ENCODE measurements around the gene UPP1.
"Not testable (repeated sequence)": the region's sequence is repeated elsewhere in the genome, so short reads cannot be mapped to it uniquely, and the experiment has no call there.

Gene UPP1

GRCh38 chr7:48112401-48113165 lies 23.5 kb downstream of the UPP1 start:
- no peak for FAIRE-seq

DNA sequence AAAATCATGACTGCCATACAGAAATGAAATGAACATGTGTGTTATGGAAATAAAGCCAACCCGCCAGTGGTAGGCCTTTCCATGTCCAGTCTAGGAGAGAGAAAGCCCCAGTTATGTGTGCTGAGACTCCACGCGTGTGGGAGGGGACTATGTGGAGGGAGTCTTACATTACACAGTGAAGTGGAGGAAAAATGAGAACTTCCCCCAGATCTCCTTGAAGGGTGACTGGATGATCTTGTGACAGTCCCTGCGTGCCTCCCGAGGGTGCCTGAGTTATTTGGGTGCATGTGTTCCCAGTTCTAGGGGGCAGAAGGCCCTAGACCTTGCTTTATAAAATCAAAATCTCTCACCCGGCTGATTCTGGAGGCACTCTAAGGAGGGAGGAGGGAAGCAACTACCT lies 24.2 kb downstream of the UPP1 start:
- FAIRE-seq = no peak

DNA sequence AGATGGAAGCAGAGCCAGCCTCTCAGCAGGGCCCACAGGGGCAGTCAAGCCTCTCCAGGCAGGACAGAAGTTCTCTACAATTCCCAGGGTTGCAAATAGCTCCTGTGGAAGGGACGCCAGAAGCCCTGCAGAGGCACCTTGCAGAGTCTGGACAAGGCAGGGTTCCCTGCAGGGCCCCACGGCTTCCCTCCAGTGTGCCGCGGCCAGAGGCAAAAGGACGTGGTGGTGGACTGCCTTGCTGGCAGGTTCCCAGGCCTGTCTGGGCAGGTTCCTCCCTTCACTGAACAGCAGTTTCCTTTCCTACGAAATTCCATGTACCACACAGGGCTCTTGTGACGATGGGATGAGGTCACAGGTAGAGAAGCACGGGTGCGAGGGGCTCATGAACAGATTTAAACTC lies 25.1 kb downstream of the UPP1 start:
- no peak for FAIRE-seq

DNA sequence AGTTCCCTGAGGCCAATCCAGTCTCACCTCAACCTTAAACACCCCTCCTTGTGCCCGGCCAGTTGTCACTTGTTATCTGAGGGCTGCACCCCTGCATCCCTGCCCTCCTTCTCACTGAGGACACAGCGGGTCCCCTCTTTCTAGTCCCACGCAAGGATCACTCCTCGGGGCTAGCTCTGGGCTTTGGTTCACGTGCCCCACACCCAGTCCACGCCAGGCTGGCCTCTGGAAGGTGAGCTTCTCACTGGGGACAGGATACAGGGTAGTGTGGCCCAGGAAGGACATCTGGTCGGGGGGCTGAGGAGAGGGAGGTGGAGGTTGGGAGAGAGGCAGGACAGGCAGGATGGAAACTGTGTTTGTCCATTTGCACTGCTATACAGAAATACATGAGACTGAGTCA lies 25.5 kb downstream of the UPP1 start:
- FAIRE-seq = no peak

GRCh38 chr7:48116043-48116442 lies 27.0 kb downstream of the UPP1 start:
- FAIRE-seq = no peak

DNA sequence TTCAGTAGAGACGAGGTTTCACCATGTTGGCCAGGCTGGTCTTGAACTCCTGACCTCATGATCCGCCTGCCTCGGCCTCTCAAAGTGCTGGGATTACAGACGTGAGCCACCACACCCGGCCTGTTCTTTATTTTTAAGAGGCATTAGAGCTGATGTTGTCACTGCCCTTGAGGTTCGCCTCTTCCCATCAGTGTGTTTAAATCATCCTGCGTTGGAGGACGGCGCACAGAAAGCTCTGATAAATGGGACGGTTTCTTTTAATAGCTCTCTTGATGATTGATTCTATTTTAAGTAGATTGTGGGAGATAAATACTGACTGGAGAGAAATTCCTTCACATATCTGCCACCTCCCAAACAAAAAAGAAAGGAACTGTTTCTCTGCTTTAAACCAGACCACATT lies 29.0 kb downstream of the UPP1 start:
- no peak for FAIRE-seq

DNA sequence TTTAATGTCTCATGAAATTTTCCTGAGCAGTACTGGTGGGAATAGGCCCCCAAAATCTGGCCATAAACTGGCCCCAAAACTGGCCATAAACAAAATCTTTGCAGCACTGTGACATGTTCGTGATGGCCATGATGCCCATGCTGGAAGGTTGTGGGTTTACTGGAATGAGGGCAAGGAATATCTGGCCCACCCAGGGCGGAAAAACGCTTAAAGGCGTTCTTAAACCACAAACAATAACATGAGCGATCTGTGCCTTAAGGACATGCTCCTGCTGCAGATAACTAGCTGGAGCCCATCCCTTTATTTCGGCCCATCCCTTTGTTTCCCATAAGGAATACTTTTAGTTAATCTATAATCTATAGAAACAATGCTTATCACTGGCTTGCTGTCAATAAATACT lies 31.5 kb downstream of the UPP1 start:
- not testable (repeated sequence) for FAIRE-seq

GRCh38 chr7:48126037-48126436 lies 37.0 kb downstream of the UPP1 start:
- FAIRE-seq = no peak

DNA sequence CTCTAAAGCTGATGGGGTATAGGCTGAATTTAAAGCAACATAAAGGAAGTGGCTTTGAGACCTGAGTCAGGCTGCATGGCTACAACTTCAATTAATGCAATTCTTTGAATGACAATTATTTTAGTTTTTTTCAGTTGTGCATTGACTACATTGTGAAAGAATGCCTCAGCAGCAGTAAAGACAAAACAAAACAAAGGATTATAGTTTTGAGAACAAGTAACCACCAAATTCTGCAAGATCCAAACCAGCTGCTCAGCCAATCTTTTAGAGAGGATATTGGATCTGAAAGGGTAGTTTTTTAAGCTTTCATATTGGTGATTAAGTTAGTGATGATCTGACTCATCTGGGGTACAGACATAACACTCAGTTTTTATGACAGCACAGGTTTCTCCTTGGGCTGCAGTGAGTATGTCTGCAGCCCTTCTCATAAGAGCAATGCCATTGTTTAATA lies 41.6 kb downstream of the UPP1 start:
- no peak for FAIRE-seq

- no peak for FAIRE-seq
These were observed 43.7 kb downstream of the UPP1 start for GRCh38 chr7:48132792-48133191.

GRCh38 chr7:48139459-48139858 lies 50.4 kb downstream of the UPP1 start:
- FAIRE-seq = no peak

- FAIRE-seq = no peak
These were observed 51.1 kb downstream of the UPP1 start for GRCh38 chr7:48140001-48140681.

DNA sequence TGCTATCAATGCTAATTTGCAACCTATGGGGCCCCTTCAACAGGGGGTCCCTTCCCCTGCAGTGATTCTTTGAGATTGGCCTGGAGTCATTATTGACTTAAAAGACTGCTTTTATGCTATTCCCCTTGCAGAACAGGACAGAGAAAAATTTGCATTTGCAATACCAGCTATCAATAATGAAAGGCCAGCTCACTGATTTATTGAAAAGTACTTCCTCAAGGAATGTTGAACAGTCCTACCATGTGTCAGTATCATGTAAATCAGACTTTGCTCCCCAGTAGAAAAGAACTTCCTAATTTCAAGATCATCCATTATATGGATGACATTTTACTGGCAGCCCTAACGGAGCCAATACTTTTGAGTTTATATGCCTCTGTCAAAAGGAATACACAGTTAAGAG lies 52.5 kb downstream of the UPP1 start:
- FAIRE-seq = no peak

- no peak for FAIRE-seq
These were observed 55.3 kb downstream of the UPP1 start for GRCh38 chr7:48144291-48144768.

DNA sequence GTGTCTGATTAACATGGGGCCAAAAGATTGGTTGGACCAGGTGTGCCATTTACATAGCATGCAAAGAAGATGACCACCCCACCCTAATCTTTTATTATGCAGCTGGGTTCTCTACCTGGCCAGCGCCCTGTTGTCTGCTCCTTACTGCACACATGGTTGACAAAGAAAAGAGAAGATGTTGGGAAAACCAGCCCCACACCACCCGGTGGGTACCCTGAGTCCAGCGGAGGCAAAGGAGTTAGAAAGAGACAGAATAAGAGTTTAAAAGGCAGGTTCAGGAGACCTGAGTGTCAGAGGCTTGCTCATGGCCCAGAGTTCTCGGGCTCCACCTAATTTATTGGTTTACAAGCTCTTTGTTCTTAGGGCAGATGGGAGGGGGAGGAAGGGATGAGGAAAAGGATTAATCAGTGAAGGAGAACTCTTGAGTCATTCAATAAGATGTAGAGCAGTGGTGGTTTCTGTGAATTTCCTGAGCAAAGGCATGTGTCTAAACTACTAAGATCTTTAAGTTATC lies 58.1 kb downstream of the UPP1 start:
- FAIRE-seq = no peak

GRCh38 chr7:48147690-48148089 lies 58.6 kb downstream of the UPP1 start:
- FAIRE-seq = not testable (repeated sequence)

DNA sequence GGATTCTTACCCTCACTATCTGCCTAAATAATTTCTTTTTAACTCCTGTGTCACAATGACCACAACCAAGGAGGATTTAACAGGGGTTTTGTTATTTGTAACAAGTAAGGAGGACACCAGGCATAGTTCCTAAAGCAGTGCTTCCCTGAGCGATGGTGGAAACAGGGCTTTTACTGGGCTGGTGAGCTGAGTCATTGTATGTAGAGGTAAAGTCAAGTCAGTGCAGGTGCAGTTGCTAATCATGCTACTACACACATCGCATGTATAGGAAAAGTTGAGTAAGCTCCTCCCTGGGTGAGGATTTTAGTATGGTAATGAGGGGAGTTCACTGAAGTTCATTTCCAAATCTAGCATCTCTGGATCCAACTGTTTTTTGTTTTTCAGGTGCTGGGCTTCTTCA lies 59.2 kb downstream of the UPP1 start:
- FAIRE-seq = no peak

- FAIRE-seq = no peak
These were observed 60.0 kb downstream of the UPP1 start for GRCh38 chr7:48149058-48149457.

- no peak for FAIRE-seq
These were observed 61.0 kb downstream of the UPP1 start for GRCh38 chr7:48150086-48150485.

DNA sequence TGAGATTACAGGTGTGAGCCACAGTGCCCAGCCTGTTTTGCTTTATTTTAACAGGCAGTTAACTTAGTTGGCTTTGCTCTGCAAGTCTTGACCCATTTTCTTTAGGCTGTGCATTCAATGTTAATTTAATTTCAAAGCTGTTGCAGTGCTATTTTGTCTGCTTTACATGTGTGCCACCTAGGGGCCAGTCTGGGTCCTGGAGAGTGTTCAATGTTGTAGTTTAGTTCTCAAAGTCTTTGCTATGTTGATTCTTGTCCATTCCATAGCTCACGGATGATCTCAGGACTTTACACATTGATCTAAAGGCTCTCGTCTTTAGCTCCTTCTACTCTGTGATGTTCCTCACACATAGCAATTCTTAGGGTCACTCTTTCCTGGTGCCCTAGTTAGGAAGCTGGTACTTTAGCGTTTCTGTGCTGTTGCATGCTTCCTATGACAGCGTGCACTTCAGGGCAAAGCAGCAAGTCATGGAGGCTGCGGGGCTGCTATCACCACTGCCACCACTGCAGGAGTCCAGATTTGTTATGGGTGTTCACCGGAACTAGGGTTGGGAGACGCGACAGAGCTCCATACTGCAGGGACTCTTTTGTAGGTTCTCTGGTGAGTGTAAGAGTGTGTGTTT lies 65.8 kb downstream of the UPP1 start:
- no peak for FAIRE-seq
